Muscle of leg (tissue), 11 donors: ENCODE data around the gene PAFAH2. TPM values are rescaled to one million over a fixed set of nuclear protein-coding genes. Genes with fewer than 3 reads are reported as not detected.

ENCODE experiments used
- DNase-seq: peaks from one replicate; pipeline ENCODE4 v3.0.0; 2013
- H3K27ac ChIP-seq: one replicate; pipeline ENCODE4 v1.5.1; 2013; ENCODE audit warnings: mild to moderate bottlenecking, low read length, control low read depth
- H3K27me3 ChIP-seq: one replicate; pipeline ENCODE4 v1.6.1; 2013; ENCODE audit warnings: low read length; ENCODE audit not compliant: control insufficient read depth, insufficient read depth
- H3K36me3 ChIP-seq: one replicate; pipeline ENCODE4 v1.6.1; 2013; ENCODE audit warnings: low read length; ENCODE audit not compliant: control insufficient read depth, insufficient read depth
- H3K4me1 ChIP-seq: one replicate; pipeline ENCODE4 v1.6.1; 2013; ENCODE audit warnings: low read length; ENCODE audit not compliant: control insufficient read depth, insufficient read depth
- H3K4me3 ChIP-seq: one replicate; pipeline ENCODE4 v1.5.1; 2013; ENCODE audit warnings: low read length, control low read depth
- H3K9me3 ChIP-seq: replicated peaks from 2 replicates; pipeline ENCODE4 v1.6.1; 2013; ENCODE audit warnings: low read depth, low read length; ENCODE audit not compliant: control insufficient read depth
- WGBS: methylation state at CpG from one replicate; pipeline ENCODE4 v1.1.5; 2013; ENCODE audit warnings: missing lambda C conversion rate; ENCODE audit not compliant: insufficient coverage; 5-methylcytosine and 5-hydroxymethylcytosine counted together
- polyA plus RNA-seq, 8 donors: library from polyadenylated mRNA; unstranded; fragments of 120-200 nt; gene quantifications; one replicate each; pipeline versions ENCODE4 v1.2.1 to v1.2.3, GENCODE V29; 2013; ENCODE audit warnings: inconsistent platforms in 1 of 8, low replicate concordance in 1 of 8; ENCODE audit not compliant: insufficient read length in 8 of 8, insufficient read depth in 1 of 8
- total RNA-seq: library from RNA; stranded (reverse); fragments of 120-200 nt; gene quantifications from one replicate; pipeline ENCODE4 v1.2.4, GENCODE V29; 2013

The PAFAH2 gene
- total and polyA plus RNA-seq, 9 donors, result 42.1 to 78.5 (median 55.6) TPM

GRCh38 chr1:26014179-26014578 lies 16.3 kb upstream of the PAFAH2 start:
- H3K27me3 ChIP-seq, result no peaks in the 10 kb centered on the region
- H3K4me3 ChIP-seq, result no peak overlapping the region
- no CpG with 5 or more reads among the region's 2 CpGs for WGBS
- no peaks in the 10 kb centered on the region for H3K36me3 ChIP-seq
- no peaks in the 10 kb centered on the region for H3K9me3 ChIP-seq
- no peak for DNase-seq
- H3K27ac ChIP-seq, result no peak overlapping the region
- peaks cover 24% of the 10 kb centered on the region for H3K4me1 ChIP-seq

- 22% methylated on average over 2 of the region's 3 CpGs for WGBS
- Histone ChIP-seq H3K27me3 (no peaks in the 10 kb centered on the region), H3K4me1 (peaks cover 23% of the 10 kb centered on the region), H3K27ac (no peak overlapping the region), H3K4me3 (no peak overlapping the region), H3K9me3 (no peaks in the 10 kb centered on the region), H3K36me3 (no peaks in the 10 kb centered on the region)
- DNase-seq, result no peak
Measured at GRCh38 chr1:26012864-26013263, 15.0 kb upstream of the PAFAH2 start.

GRCh38 chr1:26010825-26011224 lies 13.0 kb upstream of the PAFAH2 start:
- no peaks in the 10 kb centered on the region for H3K9me3 ChIP-seq
- 36% methylated on average over 3 of the region's 3 CpGs for WGBS
- peaks cover 8% of the 10 kb centered on the region for H3K4me1 ChIP-seq
- no peak overlapping the region for H3K27ac ChIP-seq
- no peaks in the 10 kb centered on the region for H3K27me3 ChIP-seq
- no peak overlapping the region for H3K4me3 ChIP-seq
- DNase-seq, result no peak
- H3K36me3 ChIP-seq, result no peaks in the 10 kb centered on the region

DNA sequence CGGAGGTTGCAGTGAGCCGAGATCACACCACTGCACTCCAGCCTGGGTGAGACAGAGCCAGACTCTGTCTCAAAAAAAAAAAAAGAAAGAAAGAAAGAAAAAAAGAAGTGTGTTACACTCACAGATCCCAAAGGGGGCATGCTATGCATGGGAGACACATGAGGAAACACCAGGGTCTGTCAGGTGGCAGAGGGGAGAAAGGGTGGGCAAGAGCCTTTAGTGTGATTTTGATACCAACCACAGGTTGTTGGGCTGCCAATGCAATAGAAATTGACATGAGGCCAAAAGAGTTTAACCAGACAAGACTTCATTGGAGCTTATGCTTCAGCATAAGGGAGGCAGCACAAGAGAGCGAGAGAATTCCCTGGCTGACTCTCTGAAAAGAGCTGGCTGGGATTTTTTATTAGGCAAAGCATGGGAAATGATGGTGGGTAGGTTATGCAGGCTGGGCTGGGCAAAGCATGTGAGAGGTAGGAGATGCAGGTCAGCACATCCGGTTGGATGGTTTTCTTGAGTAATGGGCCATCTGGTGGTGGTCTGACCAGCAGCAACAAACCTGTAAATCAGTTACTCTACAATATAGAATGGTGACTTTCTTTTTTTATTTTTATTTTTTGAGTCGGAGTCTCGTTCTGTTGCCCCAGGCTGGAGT lies 12.1 kb upstream of the PAFAH2 start:
- no peaks in the 10 kb centered on the region for H3K9me3 ChIP-seq
- no peaks in the 10 kb centered on the region for H3K36me3 ChIP-seq
- 56% methylated on average over 3 of the region's 6 CpGs for WGBS
- peaks cover 17% of the 10 kb centered on the region for H3K4me1 ChIP-seq
- peak; percentile 37 for DNase-seq
- H3K27ac ChIP-seq, result no peak overlapping the region
- no peaks in the 10 kb centered on the region for H3K27me3 ChIP-seq
- no peak overlapping the region for H3K4me3 ChIP-seq

DNA sequence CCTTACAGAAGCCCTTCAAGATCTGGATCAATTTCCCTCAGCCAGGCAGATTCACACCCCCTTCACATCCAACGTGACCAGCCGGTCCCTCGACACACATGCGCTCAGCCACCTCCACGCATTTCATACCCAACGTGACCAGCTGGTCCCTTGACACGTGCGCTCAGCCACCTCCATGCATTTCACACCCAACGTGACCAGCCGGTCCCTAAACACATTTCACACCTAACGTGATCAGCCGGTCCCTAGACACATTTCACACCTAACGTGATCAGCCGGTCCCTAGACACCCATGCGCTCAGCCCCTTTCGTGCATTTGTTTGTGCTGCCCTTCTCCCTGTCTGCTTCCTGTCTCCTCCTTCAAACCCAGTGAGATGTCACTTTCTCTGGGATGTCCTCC lies 8.8 kb upstream of the PAFAH2 start:
- H3K4me1 ChIP-seq, result peaks cover 18% of the 10 kb centered on the region
- no peak overlapping the region for H3K4me3 ChIP-seq
- 81% methylated on average over 16 of the region's 16 CpGs for WGBS
- H3K27me3 ChIP-seq, result no peaks in the 10 kb centered on the region
- DNase-seq, result no peak
- H3K27ac ChIP-seq, result no peak overlapping the region
- no peaks in the 10 kb centered on the region for H3K9me3 ChIP-seq
- H3K36me3 ChIP-seq, result no peaks in the 10 kb centered on the region

DNA sequence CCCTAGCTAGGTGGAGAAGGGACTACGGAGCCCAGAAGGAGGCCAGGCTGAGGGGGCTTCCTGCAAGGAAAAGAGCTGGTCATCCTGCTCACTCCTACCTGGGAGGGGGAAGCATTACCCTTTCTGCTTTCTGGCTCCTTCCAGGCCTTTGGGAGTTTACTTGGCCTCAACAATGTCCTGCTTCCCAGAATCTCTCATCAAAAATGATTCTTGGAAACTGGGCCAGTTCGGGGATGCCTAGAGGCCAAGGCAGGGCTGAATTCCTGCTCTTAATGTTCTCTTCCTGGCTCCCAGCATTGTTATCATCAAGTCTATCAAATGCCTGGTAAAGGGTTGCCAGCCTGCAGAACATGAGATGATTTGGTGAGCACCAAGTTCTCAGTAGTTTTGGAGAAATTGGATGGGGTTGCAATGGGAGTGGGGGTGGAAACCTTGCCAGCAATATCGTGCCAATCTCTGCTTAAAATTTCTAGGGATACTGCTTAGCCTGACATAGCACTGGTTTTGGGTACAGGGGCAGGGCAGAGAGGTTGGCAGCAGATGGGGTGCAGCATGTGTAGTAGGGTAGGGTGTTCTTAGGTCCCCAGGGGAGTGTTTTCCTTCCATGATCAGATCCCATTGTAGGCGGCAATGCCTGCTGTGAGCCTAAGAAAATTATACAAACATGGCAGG lies 7.7 kb upstream of the PAFAH2 start:
- 25% methylated on average over 4 of the region's 4 CpGs for WGBS
- no peaks in the 10 kb centered on the region for H3K36me3 ChIP-seq
- H3K9me3 ChIP-seq, result no peaks in the 10 kb centered on the region
- H3K27ac ChIP-seq, result no peak overlapping the region
- DNase-seq, result peak; percentile 80
- H3K4me1 ChIP-seq, result peaks cover 18% of the 10 kb centered on the region
- no peak overlapping the region for H3K4me3 ChIP-seq
- H3K27me3 ChIP-seq, result no peaks in the 10 kb centered on the region

DNA sequence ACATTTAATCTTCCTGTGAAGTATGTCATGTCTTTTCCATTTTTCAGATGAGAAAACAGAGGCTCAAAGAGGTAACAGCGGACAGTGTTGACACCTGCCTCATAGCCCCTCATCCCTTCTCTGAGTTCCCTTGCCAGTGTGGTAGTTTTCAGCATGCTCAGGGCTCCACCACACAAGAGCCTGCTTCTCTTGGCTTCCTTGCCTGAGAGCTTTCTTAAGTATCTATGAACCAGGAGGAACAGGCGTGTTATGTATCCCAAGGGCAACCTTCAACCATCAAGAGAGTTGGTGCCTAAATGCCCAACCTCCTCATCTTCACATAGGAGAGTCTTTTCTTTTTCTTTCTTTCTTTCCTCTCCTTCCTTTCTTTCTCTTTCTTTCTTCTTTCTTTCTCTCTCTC lies 5.9 kb upstream of the PAFAH2 start:
- Histone ChIP-seq H3K4me1 (peaks cover 23% of the 10 kb centered on the region), H3K9me3 (no peaks in the 10 kb centered on the region), H3K4me3 (no peak overlapping the region), H3K36me3 (no peaks in the 10 kb centered on the region), H3K27me3 (no peaks in the 10 kb centered on the region), H3K27ac (no peak overlapping the region)
- 62% methylated on average over 2 of the region's 2 CpGs for WGBS
- DNase-seq, result no peak

DNA sequence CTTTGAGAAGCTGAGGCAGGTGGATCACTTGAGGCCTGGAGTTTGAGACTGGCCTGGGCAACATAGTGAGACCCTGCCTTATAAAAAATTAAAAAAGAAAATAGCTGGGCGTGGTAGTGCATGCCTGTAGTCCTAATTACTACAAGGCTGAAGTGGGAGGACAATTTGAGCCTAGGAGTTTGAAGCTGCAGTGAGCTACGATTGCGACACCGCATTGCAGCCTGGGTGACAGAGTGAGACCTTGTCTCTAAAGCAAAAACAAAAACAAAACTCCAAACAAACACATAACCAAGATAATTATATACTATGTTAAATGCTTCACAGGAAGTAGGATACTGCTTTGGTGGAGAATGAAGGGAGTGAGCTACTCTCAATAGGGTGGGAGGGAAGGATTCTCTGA lies 5.4 kb upstream of the PAFAH2 start:
- no peak overlapping the region for H3K4me3 ChIP-seq
- H3K27ac ChIP-seq, result no peak overlapping the region
- no peaks in the 10 kb centered on the region for H3K36me3 ChIP-seq
- H3K27me3 ChIP-seq, result no peaks in the 10 kb centered on the region
- no peak for DNase-seq
- peaks cover 28% of the 10 kb centered on the region for H3K4me1 ChIP-seq
- WGBS, result 83% methylated on average over 1 of the region's 4 CpGs
- no peaks in the 10 kb centered on the region for H3K9me3 ChIP-seq

DNA sequence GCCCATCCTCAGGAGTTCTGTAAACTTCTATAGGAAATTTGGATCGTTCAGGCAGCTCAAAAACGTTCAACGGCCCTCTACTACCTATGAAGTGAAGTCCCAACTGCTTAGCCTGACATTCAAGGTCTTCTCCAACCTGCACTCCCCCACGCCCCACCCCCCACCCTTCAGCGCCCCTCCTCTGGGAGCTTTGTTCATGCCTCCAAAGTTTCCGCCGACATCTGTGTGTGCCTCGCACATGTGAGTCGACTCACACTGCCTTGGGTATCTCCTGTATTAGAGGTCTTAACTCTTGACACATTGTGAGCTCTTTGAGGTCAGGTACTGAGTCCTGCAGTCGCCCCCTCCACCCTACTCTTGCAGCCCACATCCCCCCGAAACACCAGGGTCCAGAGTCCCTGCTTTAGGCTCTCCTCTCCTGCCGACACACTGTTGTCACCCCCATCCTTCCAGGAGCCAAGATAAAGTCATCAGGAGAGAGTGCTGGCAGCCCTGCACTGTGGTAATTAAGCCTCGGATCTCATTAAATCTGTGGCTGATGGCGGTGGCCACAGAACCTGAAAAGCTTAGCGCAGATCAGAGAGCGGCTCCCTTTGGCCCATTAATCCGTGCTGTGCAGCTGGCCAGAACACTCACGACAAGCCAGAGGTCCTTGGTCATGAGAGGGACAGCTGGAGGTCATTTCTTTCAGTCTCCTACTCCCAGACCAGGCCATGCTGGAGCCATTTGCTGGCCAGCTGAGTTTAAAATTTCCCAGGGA lies 1.4 kb upstream of the PAFAH2 start:
- H3K9me3 ChIP-seq, result no peaks in the 10 kb centered on the region
- DNase-seq, result no peak
- H3K4me1 ChIP-seq, result peaks cover 33% of the 10 kb centered on the region
- no peaks in the 10 kb centered on the region for H3K36me3 ChIP-seq
- H3K27me3 ChIP-seq, result no peaks in the 10 kb centered on the region
- 73% methylated on average over 9 of the region's 18 CpGs for WGBS
- H3K27ac ChIP-seq, result peak overlapping the region; percentile 6
- H3K4me3 ChIP-seq, result no peak overlapping the region
